Measurements from ENCODE around the gene DSCAM.

- TF ChIP-seq CTCF (IDR thresholded peaks at IDR 0.05; ENCODE audit: low read length) (no peak), EZH2 (IDR thresholded peaks at IDR 0.05; ENCODE audit: borderline replicate concordance, low read length) (no peak)
Observed at GRCh38 chr21:39976800-39977199, 870.2 kb downstream of the DSCAM start.

Measured in OCI-LY1 (cell line).